CD4-positive, alpha-beta T cell treated with Interleukin-6 at 100 ng/mL for 8 hours (primary cell): Measurements from ENCODE around the gene FGF4.

Experiments
- DNase-seq: peaks from one replicate; pipeline ENCODE4 v3.0.0-alpha.2; 2020; ENCODE audit warnings: mixed read lengths, low spot score

The FGF4 gene

GRCh38 chr11:69726481-69726880, 48.7 kb downstream of the FGF4 start:
- DNase-seq: no peak

- DNase-seq: no peak
Observed at GRCh38 chr11:69726019-69726418, 49.1 kb downstream of the FGF4 start.

- no peak for DNase-seq
Observed at GRCh38 chr11:69721745-69722144, 53.4 kb downstream of the FGF4 start.

- DNase-seq: no peak
Observed at GRCh38 chr11:69721106-69721505, 54.0 kb downstream of the FGF4 start.
